Testis (tissue), 2 donors: ENCODE results near the gene NOC4L.

Experiments used
- CTCF ChIP-seq, 3 experiments: fragments of 450-650 bp in 2 of 3; fragments of 200-600 bp in 1 of 3; sonication (generic) in 1 of 3; IDR thresholded peaks; one replicate each; pipeline ENCODE4 v1.5.1; 2016 to 2019; ENCODE audit warnings: antibody characterized with exemption in 3 of 3, mild to moderate bottlenecking in 2 of 3, moderate library complexity in 1 of 3
- POLR2A ChIP-seq: fragments of 450-650 bp; IDR thresholded peaks from one replicate; pipeline ENCODE4 v1.6.1; 2017; ENCODE audit warnings: antibody characterized with exemption, mild to moderate bottlenecking, moderate library complexity

DNA sequence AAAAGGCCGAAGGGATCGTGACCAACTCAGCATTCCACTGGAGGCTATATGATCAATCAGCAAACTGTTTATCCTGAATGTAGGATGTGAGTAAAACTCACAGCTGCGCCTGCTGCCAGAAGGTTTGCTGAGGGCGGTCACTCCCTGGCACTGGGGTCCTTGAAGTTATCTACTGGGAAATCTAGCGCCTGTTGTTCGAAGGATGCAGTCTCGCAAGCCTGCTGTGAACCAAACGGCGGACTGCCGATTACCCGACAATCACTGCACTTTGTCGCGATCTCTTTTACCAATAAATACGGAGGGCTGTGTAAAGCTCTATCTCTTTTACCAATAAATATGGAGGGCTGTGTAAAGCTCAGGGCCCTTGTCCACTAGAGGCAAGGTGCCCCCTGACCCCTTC is 13.0 kb upstream of the NOC4L start:
- TF ChIP-seq CTCF (IDR thresholded peaks at IDR 0.05) = no peak
- TF ChIP-seq POLR2A = no peak
